ENCODE data around the gene MRPL10. TPM values are rescaled to one million over a fixed set of nuclear protein-coding genes. Genes with fewer than 3 reads are reported as not detected.
A peak's percentile ranks its signal among the peaks of the same experiment; 100 is the strongest.

The MRPL10 gene
- total RNA-seq, 1 experiment from 2014 or later = 67.2 TPM

- Mint-ChIP-seq H3K27me3 (ENCODE audit: low read depth) (peaks cover 78% of the 10 kb centered on the region), H3K9me3 (no peaks in the 10 kb centered on the region)
- H3K56ac ChIP-seq (ENCODE audit: insufficient read length, low read depth, low read length) = no peak overlapping the region
Measured at GRCh38 chr17:47785538-47786123, 45.7 kb downstream of the MRPL10 start.

More at GRCh38 chr17:47785538-47786123, 45.7 kb downstream of the MRPL10 start:
- Histone ChIP-seq H3K23me2 (ENCODE audit: insufficient read length, low read depth, low read length, poor library complexity, severe bottlenecking) (peaks cover 8% of the 10 kb centered on the region), H4K91ac (ENCODE audit: insufficient read length, low read depth, low read length) (no peak overlapping the region), H2BK15ac (ENCODE audit: low read depth, low read length) (no peak overlapping the region), H3K79me2 (ENCODE audit: insufficient read depth, low read length) (no peaks in the 10 kb centered on the region), H2BK120ac (ENCODE audit: low read depth, low read length, poor library complexity, severe bottlenecking) (no peak overlapping the region), H2AK5ac (ENCODE audit: insufficient read length, low read length) (no peak overlapping the region), H3K4ac (ENCODE audit: low read depth, low read length) (no peak overlapping the region), H3K79me1 (ENCODE audit: insufficient read depth, low read depth, low read length, poor library complexity, severe bottlenecking) (no peaks in the 10 kb centered on the region), H3K4me2 (ENCODE audit: insufficient read depth, insufficient read length, low read length) (no peak overlapping the region), H4K8ac (replicated peaks; ENCODE audit: insufficient read length, low read depth, low read length) (no peak overlapping the region), H3K27me3 (ENCODE audit: insufficient read depth, low read length) (peaks cover under 1% of the 10 kb centered on the region; the same call in 1 of the 2 replicates), H4K5ac (ENCODE audit: insufficient read length, low read depth, low read length) (no peak overlapping the region), H3K27ac (ENCODE audit: insufficient read length, low read depth, low read length) (no peak overlapping the region), H3K9ac (ENCODE audit: extremely low read depth, insufficient read length, low read length) (no peak overlapping the region), H2BK20ac (ENCODE audit: low read depth, low read length, poor library complexity, severe bottlenecking) (no peak overlapping the region), H2AFZ (ENCODE audit: low read length) (no peak overlapping the region), H3T11ph (ENCODE audit: low read length) (no peak overlapping the region), H3K4me1 (ENCODE audit: insufficient read depth, low read length) (no peaks in the 10 kb centered on the region), H2BK12ac (ENCODE audit: insufficient read length, low read depth, low read length) (no peak overlapping the region), H3K18ac (ENCODE audit: insufficient read length, low read depth, low read length) (no peak overlapping the region), H2BK5ac (ENCODE audit: insufficient read length, low read length) (no peak overlapping the region), H4K20me1 (ENCODE audit: control insufficient read depth, insufficient read depth, insufficient read length) (no peaks in the 10 kb centered on the region), H3K9me3 (ENCODE audit: control insufficient read depth, low read depth, low read length) (no peaks in the 10 kb centered on the region), H3K23ac (ENCODE audit: insufficient read length, low read depth, low read length) (no peak overlapping the region), H3K14ac (ENCODE audit: insufficient read depth, low read length) (no peak overlapping the region)
- Mint-ChIP-seq H3K4me3 (no peak overlapping the region), H3K27ac (no peak overlapping the region), H3K36me3 (ENCODE audit: insufficient read depth in 1 of 3, low read depth in 3 of 3) (no peaks in the 10 kb centered on the region), H3K4me1 (peaks cover 2 to 9% of the 10 kb centered on the region in 2 experiments; a peak in 2 of 4 replicates)
- peak; percentile 81 for DNase-seq
- WGBS (ENCODE audit: extremely low coverage, insufficient read length, low lambda C conversion rate) = no CpG with 5 or more reads among the region's 5 CpGs
- TF ChIP-seq CTCF (conservative IDR thresholded peaks at IDR 0.05) = no peak

All from H9 (cell line).